Panc1 (cell line): ENCODE results near the gene ABCC4. TPM values are rescaled to one million over a fixed set of nuclear protein-coding genes. Genes with fewer than 3 reads are reported as not detected.
A peak's percentile ranks its signal among the peaks of the same experiment; 100 is the strongest.

Experiments
- ATAC-seq: fragments of 200-7000 bp; cut with Tn5 transposase; 2 replicates; pipeline ENCODE4 v1.9.1; 2020; ENCODE audit warnings: mild to moderate bottlenecking, moderate library complexity
- BruUV-seq: library from RNA; stranded (reverse); fragments of 400-500 nt; replicated peaks from 2 replicates; lab custom pipeline; 2021; lab: Mats Ljungman, UMichigan
- CTCF ChIA-PET: fragments of 300-600 bp; sonication (Branson Sonifier 250); formaldehyde crosslinking; loops from one replicate; lab custom pipeline; 2022; ENCODE audit warnings: antibody characterized with exemption; lab: Charles Lee
- POLR2A ChIA-PET: fragments of 300-600 bp; sonication (Branson Sonifier 250); formaldehyde crosslinking; loops from one replicate; lab custom pipeline; 2022; ENCODE audit warnings: antibody characterized with exemption; lab: Charles Lee
- DNase-seq: peaks from one replicate; pipeline ENCODE4 v3.0.0-alpha.2; 2010; ENCODE audit warnings: low read depth, low spot score
- H3K27ac ChIP-seq: 2 replicates; pipeline ENCODE4 v1.5.1; 2011; ENCODE audit warnings: mild to moderate bottlenecking, low read length, inconsistent platforms
- H3K27me3 ChIP-seq: fragments of 200-500 bp; sonication (Bioruptor generic); 2 replicates; pipeline ENCODE4 v1.6.0; 2014; ENCODE audit warnings: low read length, inconsistent platforms; ENCODE audit not compliant: control insufficient read depth, insufficient read depth
- H3K36me3 ChIP-seq: fragments of 200-500 bp; sonication (Bioruptor generic); 2 replicates; pipeline ENCODE4 v1.5.1; 2014; ENCODE audit warnings: inconsistent platforms, mild to moderate bottlenecking, low read length, moderate library complexity; ENCODE audit not compliant: control insufficient read depth, insufficient read depth
- H3K4me1 ChIP-seq: 2 replicates; pipeline ENCODE4 v1.5.1; 2011; ENCODE audit warnings: inconsistent platforms, mild to moderate bottlenecking, low read length, moderate library complexity; ENCODE audit not compliant: control insufficient read depth, insufficient read depth
- H3K4me3 ChIP-seq, 2 experiments: 2 replicates each; pipeline ENCODE4 v1.5.1; 2011 to 2012; ENCODE audit warnings: low read depth in 2 of 2, low read length in 2 of 2, mild to moderate bottlenecking in 2 of 2, inconsistent platforms in 1 of 2, moderate library complexity in 1 of 2
- H3K9me3 ChIP-seq: fragments of 200-500 bp; sonication (Bioruptor generic); 2 replicates; pipeline ENCODE4 v1.5.1; 2014; ENCODE audit warnings: low read depth, mild to moderate bottlenecking, inconsistent platforms, low read length, moderate library complexity; ENCODE audit not compliant: control insufficient read depth, insufficient read depth
- POLR2AphosphoS5 ChIP-seq: IDR thresholded peaks from 2 replicates; pipeline ENCODE4 v1.6.1; 2012; ENCODE audit warnings: mild to moderate bottlenecking, low read depth, low read length, moderate library complexity
- SIN3A ChIP-seq: IDR thresholded peaks from 2 replicates; pipeline ENCODE4 v1.6.1; 2012; ENCODE audit warnings: low read depth, mild to moderate bottlenecking, low read length, moderate library complexity, borderline replicate concordance; ENCODE audit not compliant: insufficient read depth
- TCF7L2 ChIP-seq: IDR thresholded peaks from 2 replicates; pipeline ENCODE4 v1.6.1; 2011; ENCODE audit warnings: mild to moderate bottlenecking, low read depth, low read length, inconsistent platforms
- in situ Hi-C: cut with HindIII; loops from 2 replicates; pipeline ENCODE4 v1.10.0; 2016; ENCODE audit warnings: low sequenced_read_pairs, low pct_unique_long_range_greater_than_20kb
- intact Hi-C: fragments of 100-400 bp; cut with micrococcal nuclease; formaldehyde crosslinking; loops from one replicate; pipeline ENCODE4 v1.10.0; 2022; ENCODE audit not compliant: unreplicated experiment
- total RNA-seq: library from RNA; stranded (reverse); gene quantifications from one replicate; pipeline ENCODE4 v1.2.1, GENCODE V29; 2021; ENCODE audit not compliant: unreplicated experiment
- TF ChIP-seq, protein P1 (sequence below): fragments of 450-650 bp; IDR thresholded peaks from 2 replicates; pipeline ENCODE4 v1.5.1; 2017; ENCODE audit warnings: mild to moderate bottlenecking

The ABCC4 gene
- total RNA-seq, 1 experiment from 2014 or later = 69.3 TPM

DNA sequence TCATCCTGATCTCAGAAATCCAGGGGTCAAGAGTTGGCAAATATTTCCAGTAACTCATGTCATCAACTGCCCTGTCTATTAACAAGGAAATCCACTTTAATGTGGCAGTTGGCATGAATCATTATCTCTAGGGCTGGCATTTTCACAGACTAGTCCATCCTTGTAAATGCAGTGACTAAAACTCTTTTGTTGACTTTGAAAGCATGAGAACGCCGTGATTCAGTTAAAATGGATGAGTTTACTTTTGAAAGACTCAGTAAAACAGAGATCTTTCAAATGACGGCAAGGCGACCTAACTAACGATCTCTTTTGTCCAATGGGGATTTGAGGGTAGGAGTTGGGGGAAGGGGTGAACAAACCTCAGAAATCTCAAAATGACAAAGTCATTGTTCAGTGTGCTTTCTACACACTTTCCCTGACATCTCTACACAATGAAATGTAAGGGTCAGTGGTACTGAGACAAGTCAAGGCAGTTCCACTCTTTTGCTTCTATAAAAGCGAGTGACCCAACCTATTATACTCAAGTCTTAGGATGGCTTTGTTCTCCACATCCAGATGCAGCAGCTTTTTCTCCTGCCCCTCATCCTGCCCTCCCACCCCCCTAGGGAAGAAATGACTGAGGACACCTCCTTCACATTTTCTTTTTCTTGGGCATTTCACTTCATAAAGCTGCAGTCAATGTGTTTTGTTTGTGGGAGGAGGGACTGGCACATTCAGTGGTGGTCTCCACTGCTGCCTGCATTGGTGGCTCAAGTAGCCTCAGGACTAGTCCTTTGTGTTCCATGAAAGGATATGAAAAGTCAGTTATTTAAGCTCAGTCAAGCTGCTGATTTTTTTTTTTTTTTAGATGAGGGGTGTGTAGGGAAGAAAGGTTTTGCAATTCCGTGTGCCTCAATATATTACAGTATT is 200.5 kb downstream of the ABCC4 start:
- peak; percentile 81 for DNase-seq
- peaks cover 29% of the 10 kb centered on the region for H3K4me1 ChIP-seq
- TF ChIP-seq TCF7L2 (peak; percentile 95), POLR2AphosphoS5 (peak; percentile 85), SIN3A (no peak)
- no TSS peak for BruUV-seq
- H3K36me3 ChIP-seq = no peaks in the 10 kb centered on the region; the same call in 1 of the 2 replicates
- POLR2A ChIA-PET = interaction anchor here (0.6 kb wide), 1 partner anchor 359 kb away, joined by 9 read pairs; no protein-coding TSS in a partner anchor
- ATAC-seq = peak; percentile 91
- CTCF ChIA-PET = no interaction called here
- intact Hi-C loops = no loop called here
- no peak overlapping the region for H3K4me3 ChIP-seq
- H3K27ac ChIP-seq = peak overlapping the region; percentile 96
- in situ Hi-C loops = no loop called here
- peaks cover 22% of the 10 kb centered on the region; the same call in 1 of the 2 replicates for H3K9me3 ChIP-seq
- no peaks in the 10 kb centered on the region for H3K27me3 ChIP-seq

DNA sequence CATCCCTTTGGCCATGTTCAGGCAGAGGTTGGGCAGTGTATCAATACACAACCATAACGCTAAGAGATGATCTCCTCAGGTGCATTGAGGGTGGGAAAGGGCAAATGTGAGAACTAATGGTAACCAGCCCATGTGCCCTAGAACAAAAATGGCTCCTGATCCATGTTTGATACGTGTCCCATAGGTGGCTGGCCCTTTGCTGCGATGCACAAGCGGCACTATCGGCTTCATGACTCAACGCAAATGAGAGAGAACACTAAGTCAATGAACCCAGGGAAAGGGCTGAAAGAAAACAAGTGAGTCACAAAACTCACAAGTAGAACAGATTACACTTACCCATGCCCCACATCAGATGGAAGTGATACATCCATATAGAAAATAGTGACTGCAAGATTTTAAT is 201.7 kb downstream of the ABCC4 start:
- peaks cover 29% of the 10 kb centered on the region for H3K4me1 ChIP-seq
- no peaks in the 10 kb centered on the region for H3K27me3 ChIP-seq
- H3K4me3 ChIP-seq = no peak overlapping the region
- peaks cover 22% of the 10 kb centered on the region; the same call in 1 of the 2 replicates for H3K9me3 ChIP-seq
- TF ChIP-seq POLR2AphosphoS5 = peak; percentile 37; the same call in 1 of the 2 replicates
- TF ChIP-seq, protein P1, sequence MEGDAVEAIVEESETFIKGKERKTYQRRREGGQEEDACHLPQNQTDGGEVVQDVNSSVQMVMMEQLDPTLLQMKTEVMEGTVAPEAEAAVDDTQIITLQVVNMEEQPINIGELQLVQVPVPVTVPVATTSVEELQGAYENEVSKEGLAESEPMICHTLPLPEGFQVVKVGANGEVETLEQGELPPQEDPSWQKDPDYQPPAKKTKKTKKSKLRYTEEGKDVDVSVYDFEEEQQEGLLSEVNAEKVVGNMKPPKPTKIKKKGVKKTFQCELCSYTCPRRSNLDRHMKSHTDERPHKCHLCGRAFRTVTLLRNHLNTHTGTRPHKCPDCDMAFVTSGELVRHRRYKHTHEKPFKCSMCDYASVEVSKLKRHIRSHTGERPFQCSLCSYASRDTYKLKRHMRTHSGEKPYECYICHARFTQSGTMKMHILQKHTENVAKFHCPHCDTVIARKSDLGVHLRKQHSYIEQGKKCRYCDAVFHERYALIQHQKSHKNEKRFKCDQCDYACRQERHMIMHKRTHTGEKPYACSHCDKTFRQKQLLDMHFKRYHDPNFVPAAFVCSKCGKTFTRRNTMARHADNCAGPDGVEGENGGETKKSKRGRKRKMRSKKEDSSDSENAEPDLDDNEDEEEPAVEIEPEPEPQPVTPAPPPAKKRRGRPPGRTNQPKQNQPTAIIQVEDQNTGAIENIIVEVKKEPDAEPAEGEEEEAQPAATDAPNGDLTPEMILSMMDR = no peak
- TF ChIP-seq SIN3A = no peak
- peak; percentile 84 for ATAC-seq
- peak; percentile 68 for DNase-seq
- no peaks in the 10 kb centered on the region; the same call in 1 of the 2 replicates for H3K36me3 ChIP-seq
- intact Hi-C loops (no loop called here), in situ Hi-C loops (no loop called here)
- POLR2A ChIA-PET = no interaction called here
- BruUV-seq = no TSS peak
- CTCF ChIA-PET = no interaction called here
- peak overlapping the region; percentile 96 for H3K27ac ChIP-seq

DNA sequence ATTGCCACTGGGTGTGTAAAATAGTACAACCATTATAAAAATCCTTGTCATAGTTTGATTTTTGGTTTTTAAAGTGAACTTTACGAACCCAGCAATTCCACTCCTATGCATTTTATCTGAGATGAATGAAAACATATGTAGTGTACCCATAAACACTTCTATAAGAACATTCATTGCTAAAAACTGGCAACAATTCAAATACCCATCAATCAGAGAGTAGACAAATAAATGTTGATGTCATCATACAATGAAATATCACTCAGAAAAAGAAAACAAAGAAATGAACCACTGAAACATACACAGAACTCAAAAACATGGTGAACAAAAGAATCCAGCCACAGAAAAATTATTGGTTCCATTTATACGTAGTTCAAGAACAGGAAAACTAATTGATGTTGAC is 202.3 kb downstream of the ABCC4 start:
- Histone ChIP-seq H3K36me3 (no peaks in the 10 kb centered on the region; the same call in 1 of the 2 replicates), H3K4me3 (no peak overlapping the region), H3K27me3 (no peaks in the 10 kb centered on the region), H3K4me1 (peaks cover 29% of the 10 kb centered on the region), H3K9me3 (peaks cover 22% of the 10 kb centered on the region; the same call in 1 of the 2 replicates), H3K27ac (peak overlapping the region; percentile 96)
- no peak for DNase-seq
- no peak for ATAC-seq
- intact Hi-C loops = no loop called here
- ChIA-PET CTCF (no interaction called here), POLR2A (no interaction called here)
- no TSS peak for BruUV-seq
- in situ Hi-C loops = no loop called here
- no peak for TF ChIP-seq TCF7L2
